ENCODE data around the gene CHST8. TPM values are rescaled to one million over a fixed set of nuclear protein-coding genes. Genes with fewer than 3 reads are reported as not detected.

Gene CHST8
- total RNA-seq, 6 experiments from 2014 or later: not detected

GRCh38 chr19:33750587-33751435 is 129.1 kb downstream of the CHST8 start:
- H3K27ac Mint-ChIP-seq: no peak overlapping the region
- H3K4me1 Mint-ChIP-seq (ENCODE audit: low read depth): no peaks in the 10 kb centered on the region
- H3K36me3 Mint-ChIP-seq (ENCODE audit: low read depth): no peaks in the 10 kb centered on the region
- H3K9me3 Mint-ChIP-seq: no peaks in the 10 kb centered on the region; the same call in 1 of the 2 replicates
- H3K4me3 Mint-ChIP-seq: no peak overlapping the region
- peaks cover 8% of the 10 kb centered on the region for H3K27me3 Mint-ChIP-seq (ENCODE audit: insufficient read depth)
- no peak for DNase-seq
- no peak for TF ChIP-seq CTCF (IDR thresholded peaks at IDR 0.05)

GRCh38 chr19:33751436-33751770 is 129.7 kb downstream of the CHST8 start:
- no peaks in the 10 kb centered on the region for H3K36me3 Mint-ChIP-seq (ENCODE audit: low read depth)
- H3K27ac Mint-ChIP-seq: no peak overlapping the region
- DNase-seq: no peak
- no peak for TF ChIP-seq CTCF (IDR thresholded peaks at IDR 0.05)
- H3K9me3 Mint-ChIP-seq: no peaks in the 10 kb centered on the region; the same call in 1 of the 2 replicates
- H3K4me1 Mint-ChIP-seq (ENCODE audit: low read depth): no peaks in the 10 kb centered on the region
- H3K4me3 Mint-ChIP-seq: no peak overlapping the region
- H3K27me3 Mint-ChIP-seq (ENCODE audit: insufficient read depth): peaks cover 13% of the 10 kb centered on the region

- no peaks in the 10 kb centered on the region for H3K36me3 Mint-ChIP-seq (ENCODE audit: low read depth)
- no peak for TF ChIP-seq CTCF (IDR thresholded peaks at IDR 0.05)
- peaks cover 11% of the 10 kb centered on the region for H3K27me3 Mint-ChIP-seq (ENCODE audit: insufficient read depth)
Observed at GRCh38 chr19:33752018-33752800, 130.5 kb downstream of the CHST8 start.

GRCh38 chr19:33752945-33753344 is 131.2 kb downstream of the CHST8 start:
- Mint-ChIP-seq H3K4me1 (ENCODE audit: low read depth) (no peaks in the 10 kb centered on the region), H3K4me3 (no peak overlapping the region), H3K36me3 (ENCODE audit: low read depth) (no peaks in the 10 kb centered on the region), H3K9me3 (no peaks in the 10 kb centered on the region; the same call in 1 of the 2 replicates), H3K27me3 (ENCODE audit: insufficient read depth) (peaks cover 11% of the 10 kb centered on the region), H3K27ac (no peak overlapping the region)
- DNase-seq: no peak
- no peak for TF ChIP-seq CTCF (IDR thresholded peaks at IDR 0.05)

More at GRCh38 chr19:33752018-33752800, 130.5 kb downstream of the CHST8 start:
- no peak for DNase-seq
- Mint-ChIP-seq H3K4me3 (no peak overlapping the region), H3K4me1 (ENCODE audit: low read depth) (no peaks in the 10 kb centered on the region), H3K9me3 (no peaks in the 10 kb centered on the region; the same call in 1 of the 2 replicates), H3K27ac (no peak overlapping the region)

- Mint-ChIP-seq H3K27me3 (ENCODE audit: insufficient read depth) (peaks cover 13% of the 10 kb centered on the region), H3K27ac (no peak overlapping the region)
- TF ChIP-seq CTCF (IDR thresholded peaks at IDR 0.05): no peak
Observed at GRCh38 chr19:33754361-33754760, 132.6 kb downstream of the CHST8 start.

More at GRCh38 chr19:33754361-33754760, 132.6 kb downstream of the CHST8 start:
- Mint-ChIP-seq H3K36me3 (ENCODE audit: low read depth) (no peaks in the 10 kb centered on the region), H3K4me3 (no peak overlapping the region), H3K4me1 (ENCODE audit: low read depth) (peaks cover 7% of the 10 kb centered on the region; the same call in 1 of the 2 replicates), H3K9me3 (no peaks in the 10 kb centered on the region)
- no peak for DNase-seq
